Activated T-cell treated with anti-CD3 and anti-CD28 coated beads, Interleukin-2, amount 50 U/mL, for 4 hours (primary cell): ENCODE results near the gene GPR89A. TPM values are rescaled to one million over a fixed set of nuclear protein-coding genes. Genes with fewer than 3 reads are reported as not detected.

ENCODE experiments used
- ATAC-seq, 2 donors: fragments of 200-7000 bp; cut with Tn5 transposase; one replicate each; pipeline ENCODE4 v1.10.0; 2021
- DNase-seq: peaks from one replicate; pipeline ENCODE4 v3.0.0-alpha.2; 2020
- H3K27me3 Mint-ChIP-seq: one replicate; pipeline ENCODE4 v1.8.0; 2021; ENCODE audit warnings: low read depth, mixed read lengths
- H3K36me3 Mint-ChIP-seq: one replicate; pipeline ENCODE4 v1.8.0; 2022; ENCODE audit warnings: mixed read lengths; ENCODE audit not compliant: insufficient read depth
- H3K4me1 Mint-ChIP-seq: one replicate; pipeline ENCODE4 v1.8.0; 2021; ENCODE audit warnings: low read depth, mixed read lengths
- H3K4me3 Mint-ChIP-seq: one replicate; pipeline ENCODE4 v1.8.0; 2021; ENCODE audit warnings: mild to moderate bottlenecking, moderate library complexity, mixed read lengths
- H3K9me3 Mint-ChIP-seq: one replicate; pipeline ENCODE4 v1.8.0; 2021; ENCODE audit warnings: mixed read lengths
- total RNA-seq, 3 donors: library from RNA; stranded (reverse); gene quantifications; one replicate each; pipeline ENCODE4 v1.2.1, GENCODE V29; 2021

The GPR89A gene
- total RNA-seq, 3 donors from 2014 or later: 24.1 to 28.8 (median 28.1) TPM

DNA sequence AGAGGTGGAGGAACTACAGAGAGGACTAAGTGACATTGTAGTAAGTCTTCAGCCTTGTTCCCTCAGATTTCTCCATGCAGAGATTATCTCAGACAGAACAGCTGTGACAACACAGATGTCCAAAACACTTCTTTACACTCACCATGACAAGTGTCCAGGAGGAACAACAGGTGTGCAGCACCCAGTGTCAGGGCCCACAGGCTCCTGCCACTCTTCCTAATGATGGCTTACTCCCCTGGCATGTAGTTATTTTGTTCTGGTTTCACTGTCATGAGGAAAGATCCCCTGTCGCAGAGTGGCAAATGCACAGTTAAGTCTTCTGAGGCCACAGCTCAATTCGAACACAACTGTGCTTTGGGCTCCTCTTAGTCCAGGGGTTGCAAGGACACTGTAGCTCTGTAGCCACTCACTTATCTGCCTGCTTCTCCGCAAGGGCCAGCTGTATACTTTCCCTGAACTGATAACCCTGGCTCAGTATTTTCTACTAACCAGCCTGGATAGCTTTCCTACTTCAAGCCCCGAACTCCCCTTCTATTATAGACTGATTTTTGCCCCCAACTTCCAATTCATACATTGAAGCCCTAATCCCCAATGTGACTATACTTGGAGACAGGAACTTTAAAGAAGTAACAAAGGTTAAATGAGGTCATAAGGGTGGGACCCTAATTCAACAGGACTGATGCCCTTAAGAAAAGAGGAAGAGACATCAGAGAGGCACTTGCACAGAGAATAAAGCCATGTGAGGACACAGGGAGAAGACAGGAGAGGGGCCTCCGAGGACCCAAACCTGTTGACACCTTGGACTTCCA is 88.2 kb downstream of the GPR89A start:
- no peak overlapping the region for H3K4me3 Mint-ChIP-seq
- H3K9me3 Mint-ChIP-seq: no peaks in the 10 kb centered on the region
- H3K4me1 Mint-ChIP-seq: peaks cover 3% of the 10 kb centered on the region
- ATAC-seq (no peak), DNase-seq (no peak)
- no peaks in the 10 kb centered on the region for H3K27me3 Mint-ChIP-seq
- no peaks in the 10 kb centered on the region for H3K36me3 Mint-ChIP-seq

- Mint-ChIP-seq H3K27me3 (no peaks in the 10 kb centered on the region), H3K4me1 (peaks cover 2% of the 10 kb centered on the region), H3K9me3 (no peaks in the 10 kb centered on the region), H3K36me3 (no peaks in the 10 kb centered on the region), H3K4me3 (no peak overlapping the region)
- ATAC-seq: no peak
- DNase-seq: no peak
Measured at GRCh38 chr1:145696630-145696960, 88.8 kb downstream of the GPR89A start.

DNA sequence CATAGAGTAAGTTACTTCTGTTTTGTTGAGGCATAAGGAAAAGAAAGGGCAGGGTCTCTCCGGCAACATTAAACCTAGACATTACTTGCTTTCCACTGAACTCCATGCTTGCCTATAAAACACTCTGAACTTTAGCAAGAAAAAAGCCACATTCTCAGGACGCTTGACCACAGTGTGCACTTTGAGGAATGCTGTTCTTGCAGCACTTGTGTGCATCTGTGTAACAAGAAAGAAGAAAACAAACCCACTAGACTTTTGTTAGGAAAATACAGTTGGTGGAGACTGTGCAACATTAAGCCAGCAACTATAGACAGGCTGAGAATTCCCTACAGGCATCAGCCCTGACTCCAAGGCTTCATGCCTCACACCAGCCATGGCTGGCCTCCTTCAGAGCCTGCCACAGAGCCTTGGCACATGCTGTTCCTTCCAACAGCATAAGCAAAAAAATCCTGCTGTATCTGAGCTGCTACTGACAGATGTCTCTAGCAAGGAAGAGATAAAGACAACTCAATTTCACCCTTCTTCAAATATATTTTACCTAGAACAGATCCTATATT is 93.6 kb downstream of the GPR89A start:
- ATAC-seq: no peak
- Mint-ChIP-seq H3K36me3 (no peaks in the 10 kb centered on the region), H3K4me3 (no peak overlapping the region)

DNA sequence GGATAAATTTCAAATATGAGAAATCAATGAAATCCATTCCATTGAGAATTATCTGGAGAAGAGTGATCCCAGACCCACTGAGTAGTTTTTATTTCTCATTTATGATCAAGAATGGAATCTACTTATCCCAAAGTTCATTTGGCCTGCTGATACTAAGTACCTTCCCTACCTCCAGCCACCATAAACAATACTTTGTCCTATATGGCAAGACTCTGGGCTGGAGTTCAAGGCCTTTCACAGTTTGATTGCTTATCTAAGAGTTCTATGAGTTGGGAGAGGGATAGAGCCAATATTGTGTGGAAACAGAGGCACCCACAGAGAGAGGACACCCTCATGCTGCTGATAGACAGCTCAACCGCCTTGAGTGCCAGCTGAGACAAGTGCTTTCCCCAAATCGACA is 94.3 kb downstream of the GPR89A start:
- H3K4me1 Mint-ChIP-seq: no peaks in the 10 kb centered on the region
- no peaks in the 10 kb centered on the region for H3K27me3 Mint-ChIP-seq
- no peaks in the 10 kb centered on the region for H3K36me3 Mint-ChIP-seq
- H3K9me3 Mint-ChIP-seq: no peaks in the 10 kb centered on the region
- DNase-seq (no peak), ATAC-seq (no peak)
- no peak overlapping the region for H3K4me3 Mint-ChIP-seq

More for the DNA sequence above, 93.6 kb downstream of the GPR89A start:
- Mint-ChIP-seq H3K27me3 (no peaks in the 10 kb centered on the region), H3K4me1 (no peaks in the 10 kb centered on the region), H3K9me3 (no peaks in the 10 kb centered on the region)
- no peak for DNase-seq

GRCh38 chr1:145702826-145703225 is 95.0 kb downstream of the GPR89A start:
- Mint-ChIP-seq H3K36me3 (no peaks in the 10 kb centered on the region), H3K4me3 (no peak overlapping the region), H3K27me3 (no peaks in the 10 kb centered on the region), H3K9me3 (no peaks in the 10 kb centered on the region), H3K4me1 (no peaks in the 10 kb centered on the region)
- ATAC-seq (no peak), DNase-seq (no peak)

- DNase-seq: no peak
- no peak overlapping the region for H3K4me3 Mint-ChIP-seq
- H3K27me3 Mint-ChIP-seq: peaks cover 3% of the 10 kb centered on the region
- no peaks in the 10 kb centered on the region for H3K4me1 Mint-ChIP-seq
- no peaks in the 10 kb centered on the region for H3K9me3 Mint-ChIP-seq
- ATAC-seq: no peak
- H3K36me3 Mint-ChIP-seq: no peaks in the 10 kb centered on the region
Measured at GRCh38 chr1:145705622-145706021, 97.8 kb downstream of the GPR89A start.

- H3K27me3 Mint-ChIP-seq: peaks cover 3% of the 10 kb centered on the region
- no peaks in the 10 kb centered on the region for H3K9me3 Mint-ChIP-seq
- no peaks in the 10 kb centered on the region for H3K36me3 Mint-ChIP-seq
- no peak for ATAC-seq
- H3K4me1 Mint-ChIP-seq: no peaks in the 10 kb centered on the region
- DNase-seq: no peak
- no peak overlapping the region for H3K4me3 Mint-ChIP-seq
Measured at GRCh38 chr1:145706086-145706664, 98.4 kb downstream of the GPR89A start.

DNA sequence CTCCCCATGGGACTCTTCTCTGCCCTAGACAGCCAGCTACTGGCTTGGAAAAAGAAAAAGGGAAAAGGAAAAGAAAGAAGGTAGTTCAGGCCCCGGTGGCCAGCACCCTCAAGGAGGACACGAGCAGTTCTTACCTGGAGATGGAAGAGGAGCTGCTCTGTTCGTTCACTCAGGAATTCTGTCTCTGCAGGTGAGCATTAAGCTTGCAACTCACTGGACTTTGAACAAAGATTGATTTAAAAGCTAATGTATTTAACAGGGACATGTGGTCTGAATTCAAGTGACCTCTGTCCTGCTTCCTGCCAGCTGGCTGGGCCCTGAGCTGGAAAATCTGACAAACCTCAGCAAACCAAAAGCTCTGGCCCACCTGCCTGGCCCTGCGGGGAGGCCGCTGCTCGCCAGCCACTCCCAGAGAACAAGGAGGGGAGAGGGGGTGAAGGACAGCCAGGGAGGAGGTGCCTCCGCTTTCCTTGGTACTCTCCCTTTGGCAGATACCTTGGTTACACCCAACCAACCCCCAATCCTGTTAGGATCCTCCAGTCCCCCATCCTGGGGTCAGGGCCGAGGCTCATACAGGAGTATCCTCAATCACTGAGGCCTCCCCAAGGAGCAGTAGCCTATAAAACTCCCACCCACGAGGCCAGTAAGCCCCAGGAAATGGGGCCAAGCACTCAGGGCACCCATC is 99.5 kb downstream of the GPR89A start, which contains the start of gene PDZK1:
Gene PDZK1, minus strand, starts transcription at position 186 of the 685 bp plus-strand sequence. CDS start 19,347 bp downstream, outside the sequence.
- no peak within 1 kb of the TSS for H3K4me3 Mint-ChIP-seq
- no peaks in the 10 kb centered on the region for H3K4me1 Mint-ChIP-seq
- H3K27me3 Mint-ChIP-seq: peaks cover 3% of the 10 kb centered on the region
- no peaks in the 10 kb centered on the region for H3K36me3 Mint-ChIP-seq
- no peaks in the 10 kb centered on the region for H3K9me3 Mint-ChIP-seq
- DNase-seq (no peak), ATAC-seq (no peak)

GRCh38 chr1:145708063-145708462 is 100.3 kb downstream of the GPR89A start:
- Mint-ChIP-seq H3K4me1 (no peaks in the 10 kb centered on the region), H3K27me3 (peaks cover 3% of the 10 kb centered on the region), H3K36me3 (no peaks in the 10 kb centered on the region), H3K9me3 (no peaks in the 10 kb centered on the region), H3K4me3 (no peak overlapping the region)
- ATAC-seq (no peak), DNase-seq (no peak)

GRCh38 chr1:145710291-145711027 is 102.7 kb downstream of the GPR89A start:
- Mint-ChIP-seq H3K27me3 (peaks cover 3% of the 10 kb centered on the region), H3K4me3 (no peak overlapping the region), H3K4me1 (no peaks in the 10 kb centered on the region), H3K9me3 (no peaks in the 10 kb centered on the region), H3K36me3 (no peaks in the 10 kb centered on the region)
- no peak for DNase-seq
- ATAC-seq: no peak

GRCh38 chr1:145711213-145711651 is 103.4 kb downstream of the GPR89A start:
- H3K36me3 Mint-ChIP-seq: no peaks in the 10 kb centered on the region

DNA sequence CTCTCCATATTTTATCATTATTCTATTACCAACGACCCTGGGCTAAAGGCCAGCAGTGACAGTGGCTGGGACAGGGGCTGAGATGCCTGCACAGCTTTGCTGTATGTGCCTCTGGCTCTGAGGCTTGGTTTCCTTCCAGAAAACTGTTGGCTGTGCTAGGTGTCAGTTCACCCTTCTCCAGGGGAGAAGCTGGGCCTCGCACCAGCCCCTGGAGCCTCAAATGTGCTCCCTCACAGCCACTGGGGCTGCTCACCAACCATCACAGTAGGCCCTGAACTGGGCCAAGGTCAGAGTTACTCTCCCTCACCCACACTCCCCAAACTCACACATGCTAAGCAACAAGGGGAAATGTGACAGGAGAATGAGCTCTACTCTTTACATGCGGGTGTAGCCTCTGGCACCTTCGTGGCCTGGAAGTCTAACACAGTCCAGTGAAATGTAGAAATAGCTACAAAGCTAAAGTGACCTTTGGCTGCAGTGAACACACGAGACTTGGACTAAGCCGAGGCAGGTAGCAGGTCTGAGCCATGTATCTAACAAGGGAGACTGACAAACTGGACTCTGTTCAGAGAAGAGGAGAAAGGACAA is 106.8 kb downstream of the GPR89A start:
- H3K4me3 Mint-ChIP-seq: no peak overlapping the region
- peaks cover 12% of the 10 kb centered on the region for H3K4me1 Mint-ChIP-seq
- no peak for DNase-seq
- ATAC-seq: no peak
- H3K27me3 Mint-ChIP-seq: peaks cover 3% of the 10 kb centered on the region
- H3K36me3 Mint-ChIP-seq: no peaks in the 10 kb centered on the region
- H3K9me3 Mint-ChIP-seq: no peaks in the 10 kb centered on the region

More at GRCh38 chr1:145711213-145711651, 103.4 kb downstream of the GPR89A start:
- no peaks in the 10 kb centered on the region for H3K4me1 Mint-ChIP-seq
- ATAC-seq (no peak), DNase-seq (no peak)
- peaks cover 3% of the 10 kb centered on the region for H3K27me3 Mint-ChIP-seq
- no peak overlapping the region for H3K4me3 Mint-ChIP-seq
- H3K9me3 Mint-ChIP-seq: no peaks in the 10 kb centered on the region

DNA sequence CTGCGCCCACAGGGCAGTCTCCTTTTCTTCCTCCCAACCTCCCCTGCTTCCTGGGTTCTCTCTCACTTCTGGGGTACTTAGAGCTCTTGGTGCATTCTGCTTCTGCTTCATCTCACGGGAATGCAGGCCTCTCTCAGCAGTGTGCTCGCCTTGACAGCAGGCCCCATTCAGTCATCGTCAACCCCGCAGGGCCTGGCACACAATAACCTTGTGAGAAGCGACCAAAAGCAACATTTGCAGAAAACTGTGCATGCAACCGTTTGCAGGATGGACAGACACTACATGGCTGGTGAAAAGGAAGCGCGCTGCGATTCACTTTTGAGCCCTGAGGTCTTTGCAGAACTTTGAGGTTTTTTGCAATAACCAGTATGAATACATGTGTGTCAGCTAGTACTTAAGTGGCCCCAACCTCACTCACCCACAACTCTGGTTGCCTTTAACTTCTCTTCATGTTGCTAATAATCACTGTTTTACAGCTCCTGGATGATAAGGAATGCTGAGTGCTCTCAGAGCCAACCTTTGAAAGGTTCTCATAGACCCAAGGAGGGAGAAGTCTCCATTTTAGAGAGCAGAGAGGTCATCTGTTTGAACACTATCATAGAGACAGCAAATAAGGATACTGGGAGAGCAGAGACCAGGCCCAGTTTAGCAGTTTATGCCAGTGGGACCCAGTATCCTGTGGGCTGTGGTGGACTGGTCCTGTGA is 109.0 kb downstream of the GPR89A start:
- H3K9me3 Mint-ChIP-seq: no peaks in the 10 kb centered on the region
- ATAC-seq (no peak), DNase-seq (no peak)
- H3K4me3 Mint-ChIP-seq: no peak overlapping the region
- no peaks in the 10 kb centered on the region for H3K36me3 Mint-ChIP-seq
- peaks cover 22% of the 10 kb centered on the region for H3K4me1 Mint-ChIP-seq
- peaks cover 14% of the 10 kb centered on the region for H3K27me3 Mint-ChIP-seq
